Measurements from ENCODE around the gene PPP6R2.
"Not testable (repeated sequence)": the region's sequence is repeated elsewhere in the genome, so short reads cannot be mapped to it uniquely, and the experiment has no call there.

Gene PPP6R2

GRCh38 chr22:50346470-50346869, 3.3 kb downstream of the PPP6R2 start:
- ATAC-seq, result no peak

- no peak for ATAC-seq
These were observed 4.0 kb downstream of the PPP6R2 start for GRCh38 chr22:50347157-50347556.

GRCh38 chr22:50348058-50348457, 4.9 kb downstream of the PPP6R2 start:
- no peak for ATAC-seq

GRCh38 chr22:50356186-50356585, 13.1 kb downstream of the PPP6R2 start:
- ATAC-seq, result no peak

- no peak for ATAC-seq
These were observed 14.1 kb downstream of the PPP6R2 start for GRCh38 chr22:50357222-50357621.

- no peak for ATAC-seq
These were observed 14.6 kb downstream of the PPP6R2 start for GRCh38 chr22:50357756-50358155.

- ATAC-seq, result no peak
These were observed 17.5 kb downstream of the PPP6R2 start for GRCh38 chr22:50360578-50360977.

- peak; percentile 72 to 74 for ATAC-seq
These were observed 18.1 kb downstream of the PPP6R2 start for GRCh38 chr22:50361222-50361621.

- peak; percentile 81 to 82 for ATAC-seq
These were observed 18.6 kb downstream of the PPP6R2 start for GRCh38 chr22:50361688-50362087.

GRCh38 chr22:50363166-50363802, 20.2 kb downstream of the PPP6R2 start:
- ATAC-seq, result no peak

GRCh38 chr22:50363803-50364194, 20.7 kb downstream of the PPP6R2 start:
- not testable (repeated sequence) for ATAC-seq

- ATAC-seq, result no peak
These were observed 24.8 kb downstream of the PPP6R2 start for GRCh38 chr22:50367778-50368500.

GRCh38 chr22:50371101-50371648, 28.0 kb downstream of the PPP6R2 start:
- no peak for ATAC-seq

GRCh38 chr22:50376085-50376651, 33.0 kb downstream of the PPP6R2 start:
- ATAC-seq, result peak in 1 of 2 donors; percentile 66

GRCh38 chr22:50381021-50381555, 38.0 kb downstream of the PPP6R2 start:
- ATAC-seq, result not testable (repeated sequence)

- ATAC-seq, result no peak
These were observed 53.7 kb downstream of the PPP6R2 start for GRCh38 chr22:50396751-50397370.

GRCh38 chr22:50397371-50398060, 54.4 kb downstream of the PPP6R2 start:
- ATAC-seq, result not testable (repeated sequence)

- ATAC-seq, result no peak
These were observed 55.9 kb downstream of the PPP6R2 start for GRCh38 chr22:50398831-50399648.

GRCh38 chr22:50399751-50400331, 56.7 kb downstream of the PPP6R2 start:
- ATAC-seq, result peak; percentile 41 to 51

- ATAC-seq, result no peak
These were observed 57.3 kb downstream of the PPP6R2 start for GRCh38 chr22:50400406-50400805.

- no peak for ATAC-seq
These were observed 57.8 kb downstream of the PPP6R2 start for GRCh38 chr22:50400931-50401330.

Measured in activated CD4-positive, CD25-positive, alpha-beta regulatory T cell treated with anti-CD3 and anti-CD28 coated beads, Interleukin-2, amount 50 U/mL, for 24 hours (primary cell).